Vagina (tissue), 2 donors: Measurements from ENCODE around the gene NUDT8. TPM values are rescaled to one million over a fixed set of nuclear protein-coding genes. Genes with fewer than 3 reads are reported as not detected.

Experiments used
- DNase-seq, 2 donors: peaks; one replicate each; pipeline ENCODE4 v3.0.0-alpha.2; 2017; ENCODE audit errors: extremely low spot score in 2 of 2
- H3K27ac ChIP-seq: fragments of 200-600 bp; sonication (generic); one replicate; pipeline ENCODE4 v1.5.1; 2019
- H3K27me3 ChIP-seq: fragments of 200-600 bp; sonication (generic); one replicate; pipeline ENCODE4 v1.5.1; 2019
- H3K36me3 ChIP-seq, 2 donors: fragments of 200-600 bp; sonication (generic); one replicate each; pipeline ENCODE4 v1.5.1; 2017 to 2019
- H3K4me1 ChIP-seq: fragments of 200-600 bp; sonication (generic); one replicate; pipeline ENCODE4 v1.5.1; 2019
- H3K4me3 ChIP-seq, 2 donors: fragments of 200-600 bp; sonication (generic); 1 replicate in 1 of 2; 2 replicates in 1 of 2; pipeline ENCODE4 v1.5.1; 2016 to 2019
- H3K9me3 ChIP-seq: fragments of 200-600 bp; sonication (generic); one replicate; pipeline ENCODE4 v1.5.1; 2019
- CTCF ChIP-seq, 3 experiments: fragments of 450-650 bp in 2 of 3; fragments of 200-600 bp in 1 of 3; sonication (generic) in 1 of 3; IDR thresholded peaks; one replicate each; pipeline ENCODE4 v1.5.1; 2017 to 2019; ENCODE audit warnings: antibody characterized with exemption in 3 of 3, mild to moderate bottlenecking in 2 of 3, moderate library complexity in 2 of 3
- POLR2A ChIP-seq, 2 donors: fragments of 450-650 bp; IDR thresholded peaks; one replicate each; pipeline ENCODE4 v1.6.1; 2017; ENCODE audit warnings: antibody characterized with exemption in 2 of 2, mild to moderate bottlenecking in 2 of 2, moderate library complexity in 2 of 2
- POLR2AphosphoS5 ChIP-seq, 2 donors: sonication (generic); formaldehyde crosslinking; IDR thresholded peaks; one replicate each; pipeline ENCODE4 v1.9.0; 2017; ENCODE audit warnings: antibody characterized with exemption in 2 of 2, mild to moderate bottlenecking in 2 of 2, low read depth in 1 of 2; ENCODE audit not compliant: insufficient read depth in 1 of 2
- intact Hi-C: fragments of 100-400 bp; cut with DNase I; formaldehyde crosslinking; loops from one replicate; pipeline ENCODE4 v1.15.1; 2023
- total RNA-seq: library from RNA; depleted of rRNA; stranded (reverse); fragments of >200 nt; gene quantifications from one replicate; pipeline ENCODE4 v1.2.3, GENCODE V29; 2016

The NUDT8 gene
- total RNA-seq, 1 donor from 2014 or later, result 23.8 TPM

- DNase-seq, result peak in 1 of 2 donors; percentile 93
- no peak overlapping the region for H3K4me3 ChIP-seq
- intact Hi-C loops, result loop anchor here (10.0 kb wide), 1 partner anchor 211 kb away; the partner anchor contains the start of genes PPP1CA and TBC1D10C
- no peaks in the 10 kb centered on the region for H3K27me3 ChIP-seq
- TF ChIP-seq CTCF (IDR thresholded peaks at IDR 0.05) (no peak), POLR2A (IDR thresholded peaks at IDR 0.05) (no peak), POLR2AphosphoS5 (IDR thresholded peaks at IDR 0.05; ENCODE audit: insufficient read depth in 1 of 2, low read depth in 1 of 2) (no peak)
- H3K4me1 ChIP-seq, result peaks cover 15% of the 10 kb centered on the region
- H3K9me3 ChIP-seq, result no peaks in the 10 kb centered on the region
- peaks cover 0 to 18% of the 10 kb centered on the region in 2 donors for H3K36me3 ChIP-seq
- H3K27ac ChIP-seq, result no peak overlapping the region
Measured at GRCh38 chr11:67615728-67616430, 13.9 kb downstream of the NUDT8 start.

DNA sequence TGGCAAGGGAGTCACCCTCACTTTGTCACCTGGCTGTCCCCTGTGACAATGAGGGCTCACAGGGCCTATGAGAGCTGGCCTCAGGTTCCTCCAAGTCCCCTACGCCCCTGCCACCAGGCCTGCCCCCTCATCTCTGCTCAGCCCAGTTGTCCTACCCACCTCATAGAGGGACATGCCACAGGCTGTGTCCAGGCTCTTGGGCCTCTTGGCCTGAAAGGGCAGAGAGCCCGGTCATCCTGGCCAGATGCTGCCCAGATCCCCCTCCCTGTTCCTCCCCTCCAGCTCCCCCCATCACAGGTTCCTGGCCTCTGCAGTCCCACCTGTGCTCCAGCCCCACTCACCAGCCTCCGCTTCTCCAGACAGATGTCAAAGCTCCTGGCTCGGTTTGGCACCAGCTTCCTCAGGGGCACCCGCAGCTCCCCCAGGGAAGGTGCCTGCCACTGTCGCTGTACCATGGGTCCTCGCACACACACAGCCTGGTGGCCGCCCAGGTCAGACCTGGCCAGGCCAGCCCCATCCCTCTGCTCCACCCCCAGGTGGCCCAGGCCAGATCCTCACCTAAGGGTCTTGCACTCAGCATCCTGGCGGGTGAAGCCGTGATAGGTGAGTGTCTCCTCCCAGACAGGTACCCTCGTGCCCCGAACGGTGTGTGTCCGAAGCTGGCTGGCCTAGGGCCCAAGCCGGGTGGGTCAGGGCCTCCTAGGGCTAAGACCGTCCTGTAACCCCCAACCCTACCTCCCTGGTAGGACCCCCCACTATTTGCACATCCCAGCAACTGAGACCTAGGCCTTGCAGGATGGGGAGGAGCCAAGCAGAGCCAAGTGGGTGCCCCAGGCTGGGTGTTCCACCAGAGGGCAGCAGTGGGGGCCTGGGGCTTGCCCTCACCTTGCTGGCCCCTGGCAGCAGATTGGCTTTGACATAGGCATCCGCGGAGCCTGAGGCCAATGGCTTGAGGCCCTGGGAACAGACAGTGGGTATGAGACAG is 14.7 kb downstream of the NUDT8 start:
- peak overlapping the region; percentile 58 for H3K27ac ChIP-seq
- TF ChIP-seq POLR2A (IDR thresholded peaks at IDR 0.05) (no peak), POLR2AphosphoS5 (IDR thresholded peaks at IDR 0.05; ENCODE audit: insufficient read depth in 1 of 2, low read depth in 1 of 2) (no peak), CTCF (IDR thresholded peaks at IDR 0.05) (no peak)
- intact Hi-C loops, result loop anchor here (10.0 kb wide), 1 partner anchor 210 kb away; the partner anchor contains the start of genes PPP1CA and TBC1D10C
- H3K36me3 ChIP-seq, result peaks cover 0 to 26% of the 10 kb centered on the region in 2 donors
- no peaks in the 10 kb centered on the region for H3K9me3 ChIP-seq
- peak in 1 of 2 donors; percentile 93 for DNase-seq
- H3K27me3 ChIP-seq, result no peaks in the 10 kb centered on the region
- H3K4me3 ChIP-seq, result no peak overlapping the region
- peaks cover 15% of the 10 kb centered on the region for H3K4me1 ChIP-seq

DNA sequence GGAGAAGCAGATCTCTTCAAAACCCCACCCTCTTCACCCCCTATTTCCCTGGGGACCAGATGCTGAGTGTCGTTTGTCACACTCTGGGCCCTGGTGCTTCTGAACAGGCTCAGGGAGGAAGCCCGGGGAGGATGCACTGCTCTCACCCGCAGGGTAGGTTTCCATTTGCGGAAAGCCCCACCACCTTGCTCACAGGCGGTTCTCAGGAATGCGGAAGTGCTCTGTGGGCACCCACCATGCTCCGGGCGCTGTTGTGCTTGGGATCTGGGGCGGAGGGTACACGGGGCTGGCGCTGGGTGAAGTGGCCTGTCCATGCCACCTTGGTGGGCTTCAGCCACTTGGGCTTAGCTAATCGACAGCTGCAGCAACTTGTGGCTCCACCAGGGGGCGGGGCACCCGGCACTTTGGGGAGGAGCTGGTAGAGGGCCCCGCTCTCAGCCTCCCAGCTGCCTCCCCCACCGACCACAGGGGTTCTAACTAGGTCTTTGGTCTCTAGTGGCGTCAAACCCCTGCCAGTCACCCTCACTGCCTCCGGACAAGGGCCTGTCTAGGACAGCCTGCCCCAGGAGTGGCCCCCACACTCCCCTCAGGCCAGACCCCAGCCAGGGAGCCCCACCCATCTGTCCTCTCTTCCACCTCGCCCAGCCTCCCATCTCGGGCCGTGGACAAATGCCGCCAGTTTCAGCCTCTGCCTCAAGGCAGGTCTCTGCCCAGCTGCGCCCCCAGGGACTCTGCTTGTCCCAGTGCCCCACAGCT is 15.6 kb downstream of the NUDT8 start:
- Histone ChIP-seq H3K36me3 (peaks cover 0 to 34% of the 10 kb centered on the region in 2 donors), H3K4me1 (peaks cover 15% of the 10 kb centered on the region), H3K9me3 (no peaks in the 10 kb centered on the region), H3K4me3 (peak overlapping the region; percentile 28 to 48), H3K27me3 (no peaks in the 10 kb centered on the region), H3K27ac (peak overlapping the region; percentile 58)
- intact Hi-C loops, result loop anchor here (10.0 kb wide), 1 partner anchor 209 kb away; the partner anchor contains the start of genes PPP1CA and TBC1D10C
- peak in 1 of 2 donors; percentile 54 for TF ChIP-seq POLR2AphosphoS5 (IDR thresholded peaks at IDR 0.05; ENCODE audit: insufficient read depth in 1 of 2, low read depth in 1 of 2)
- TF ChIP-seq CTCF (IDR thresholded peaks at IDR 0.05), result peak; percentile 34 to 56 (median 52)
- no peak for TF ChIP-seq POLR2A (IDR thresholded peaks at IDR 0.05)
- peak in 1 of 2 donors; percentile 94 for DNase-seq

DNA sequence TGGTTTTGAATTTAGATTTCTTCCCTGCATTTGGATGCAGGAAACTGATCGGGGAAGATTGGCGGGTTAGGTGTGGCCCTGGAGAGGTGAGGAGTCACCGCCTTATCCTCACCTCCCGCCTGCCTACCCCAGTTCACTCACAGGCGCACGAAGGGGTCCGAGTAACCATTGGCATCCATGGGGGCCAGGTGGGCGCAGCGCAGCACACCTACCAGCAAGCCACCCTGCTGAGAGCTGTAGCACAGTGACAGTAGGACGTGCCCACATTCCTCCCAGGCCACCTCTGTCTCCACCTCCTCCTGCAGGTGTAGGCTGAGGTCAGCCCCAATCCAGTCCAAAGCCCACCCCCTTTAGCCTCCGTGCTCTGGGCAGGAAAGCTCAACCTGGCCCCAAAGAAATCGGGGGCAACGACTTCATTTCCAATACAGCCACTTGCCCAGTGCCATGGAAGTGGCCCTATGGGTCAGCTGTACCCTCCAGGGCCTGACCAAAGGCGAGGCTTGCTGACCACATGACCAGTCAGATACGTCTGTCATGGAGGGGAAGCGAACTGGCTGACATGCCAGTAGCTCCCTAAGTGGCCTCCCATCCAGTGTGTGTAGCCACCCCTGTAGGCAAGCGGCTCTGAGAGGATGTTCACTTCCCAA is 16.3 kb downstream of the NUDT8 start:
- Histone ChIP-seq H3K27ac (no peak overlapping the region), H3K4me3 (peak overlapping the region; percentile 28 to 48), H3K4me1 (peaks cover 16% of the 10 kb centered on the region), H3K36me3 (peaks cover 0 to 37% of the 10 kb centered on the region in 2 donors), H3K27me3 (no peaks in the 10 kb centered on the region), H3K9me3 (no peaks in the 10 kb centered on the region)
- intact Hi-C loops, result loop anchor here (10.0 kb wide), 1 partner anchor 209 kb away; the partner anchor contains the start of genes PPP1CA and TBC1D10C
- no peak for TF ChIP-seq CTCF (IDR thresholded peaks at IDR 0.05)
- no peak for TF ChIP-seq POLR2A (IDR thresholded peaks at IDR 0.05)
- no peak for TF ChIP-seq POLR2AphosphoS5 (IDR thresholded peaks at IDR 0.05; ENCODE audit: insufficient read depth in 1 of 2, low read depth in 1 of 2)
- no peak for DNase-seq
